Ishikawa (cell line): ENCODE results near the gene RSBN1.

Experiments
- CEBPB ChIP-seq: IDR thresholded peaks from 2 replicates; pipeline ENCODE4 v1.6.1; 2012
- CREB1 ChIP-seq: IDR thresholded peaks from 2 replicates; pipeline ENCODE4 v1.6.1; 2012; ENCODE audit warnings: low read depth
- EGR1 ChIP-seq: IDR thresholded peaks from 2 replicates; pipeline ENCODE4 v1.6.1; 2012
- EP300 ChIP-seq: IDR thresholded peaks from 2 replicates; pipeline ENCODE4 v1.6.1; 2012; ENCODE audit warnings: borderline replicate concordance
- MAX ChIP-seq: IDR thresholded peaks from 2 replicates; pipeline ENCODE4 v1.6.1; 2012
- RAD21 ChIP-seq: IDR thresholded peaks from 2 replicates; pipeline ENCODE4 v1.6.1; 2012; ENCODE audit warnings: low read depth
- REST ChIP-seq: IDR thresholded peaks from 2 replicates; pipeline ENCODE4 v1.6.1; 2012; ENCODE audit warnings: low read depth, mild to moderate bottlenecking
- TAF1 ChIP-seq: IDR thresholded peaks from 2 replicates; pipeline ENCODE4 v1.6.1; 2012; ENCODE audit warnings: low read depth, mild to moderate bottlenecking
- TCF12 ChIP-seq: IDR thresholded peaks from 2 replicates; pipeline ENCODE4 v1.6.1; 2012; ENCODE audit warnings: low read depth
- USF1 ChIP-seq: IDR thresholded peaks from 2 replicates; pipeline ENCODE4 v1.6.1; 2012
- YY1 ChIP-seq: IDR thresholded peaks from 2 replicates; pipeline ENCODE4 v1.6.1; 2012; ENCODE audit warnings: low read depth
- ZBTB7A ChIP-seq: IDR thresholded peaks from 2 replicates; pipeline ENCODE4 v1.6.1; 2012; ENCODE audit warnings: low read depth

DNA sequence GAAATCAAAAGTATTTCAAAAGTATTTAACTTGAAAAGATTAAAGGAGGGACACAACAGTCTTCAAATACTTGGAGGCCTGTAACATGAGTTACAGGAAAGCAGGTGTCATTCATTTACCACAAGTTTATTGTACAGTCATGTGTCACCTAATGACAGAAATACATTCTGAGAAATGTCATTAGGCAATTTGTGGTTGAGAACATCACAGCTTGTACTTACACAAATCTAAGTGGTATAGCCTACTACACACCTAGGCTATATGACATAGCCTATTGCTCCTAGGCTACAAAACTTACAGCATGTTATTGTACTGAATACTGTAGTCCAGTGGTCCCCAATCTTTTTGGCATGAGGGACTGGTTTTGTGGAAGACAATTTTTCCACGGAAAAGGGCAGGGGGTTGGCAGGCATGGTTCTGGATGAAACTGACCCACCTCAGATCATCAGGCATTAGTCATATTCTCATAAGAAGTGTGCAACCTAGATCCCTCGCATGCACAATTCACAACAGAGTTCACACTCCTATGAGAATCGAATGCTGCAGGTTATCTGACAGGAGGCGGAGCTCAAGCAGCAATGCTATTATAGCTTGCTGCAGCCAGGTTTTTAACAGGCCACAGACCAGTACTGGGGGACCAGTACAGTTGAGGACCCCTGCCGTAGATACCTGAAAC lies 28.0 kb downstream of the RSBN1 start:
- no peak for TF ChIP-seq MAX
- TF ChIP-seq TAF1: no peak
- TF ChIP-seq EGR1: no peak
- TF ChIP-seq RAD21: no peak
- no peak for TF ChIP-seq TCF12
- no peak for TF ChIP-seq YY1
- TF ChIP-seq EP300: no peak
- no peak for TF ChIP-seq REST
- no peak for TF ChIP-seq CREB1
- TF ChIP-seq CEBPB: no peak
- no peak for TF ChIP-seq USF1
- TF ChIP-seq ZBTB7A: no peak
